Osteoblast (primary cell): Measurements from ENCODE around the gene TMEM134. TPM values are rescaled to one million over a fixed set of nuclear protein-coding genes. Genes with fewer than 3 reads are reported as not detected.
A peak's percentile ranks its signal among the peaks of the same experiment; 100 is the strongest.
"Not testable (repeated sequence)": the region's sequence is repeated elsewhere in the genome, so short reads cannot be mapped to it uniquely, and the experiment has no call there.

ENCODE experiments used
- DNase-seq: peaks from one replicate; pipeline ENCODE4 v3.0.0; 2011; ENCODE audit warnings: low spot score, mixed read lengths; ENCODE audit not compliant: insufficient read length; ENCODE audit errors: missing footprints
- H2AFZ ChIP-seq: 2 replicates; pipeline ENCODE4 v1.6.0; 2011; ENCODE audit warnings: mild to moderate bottlenecking, low read length
- H3K27ac ChIP-seq: 2 replicates; pipeline ENCODE4 v1.5.1; 2011; ENCODE audit warnings: mild to moderate bottlenecking, low read depth, low read length, moderate library complexity
- H3K27me3 ChIP-seq: 2 replicates; pipeline ENCODE4 v1.6.0; 2012; ENCODE audit warnings: mild to moderate bottlenecking, control low read depth, inconsistent platforms, low read length, moderate library complexity; ENCODE audit not compliant: insufficient read depth
- H3K36me3 ChIP-seq: 2 replicates; pipeline ENCODE4 v1.5.1; 2011; ENCODE audit warnings: mild to moderate bottlenecking, low read length, control low read depth, moderate library complexity; ENCODE audit not compliant: insufficient read depth
- H3K4me1 ChIP-seq: 2 replicates; pipeline ENCODE4 v1.5.1; 2011; ENCODE audit warnings: mild to moderate bottlenecking, low read length, control low read depth, moderate library complexity; ENCODE audit not compliant: insufficient read depth
- H3K4me2 ChIP-seq: 2 replicates; pipeline ENCODE4 v1.6.0; 2011; ENCODE audit warnings: mild to moderate bottlenecking, low read length; ENCODE audit not compliant: insufficient read depth
- H3K4me3 ChIP-seq: fragments of 200-600 bp; sonication (generic); 3 replicates; pipeline ENCODE4 v1.5.1; 2012; ENCODE audit warnings: mild to moderate bottlenecking, low read length, inconsistent platforms; ENCODE audit not compliant: insufficient read depth
- H3K79me2 ChIP-seq: 2 replicates; pipeline ENCODE4 v1.6.0; 2012; ENCODE audit warnings: mild to moderate bottlenecking, low read length, control low read depth, inconsistent platforms; ENCODE audit not compliant: insufficient read depth
- H3K9me3 ChIP-seq: 2 replicates; pipeline ENCODE4 v1.5.1; 2011; ENCODE audit warnings: low read depth, low read length, control low read depth
- H4K20me1 ChIP-seq: 2 replicates; pipeline ENCODE4 v1.6.0; 2012; ENCODE audit warnings: mild to moderate bottlenecking, low read length, control low read depth; ENCODE audit not compliant: insufficient read depth
- total RNA-seq: library from RNA; depleted of rRNA; stranded (reverse); fragments of >200 nt; gene quantifications from 2 replicates; pipeline ENCODE4 v1.2.3, GENCODE V29; 2012
- TF ChIP-seq, protein P1 (sequence below): IDR thresholded peaks from 2 replicates; pipeline ENCODE4 v1.5.1; 2011; ENCODE audit warnings: mild to moderate bottlenecking, low read depth, low read length, moderate library complexity; ENCODE audit errors: extremely low read depth

Gene TMEM134
- total RNA-seq, 1 donor = 29.3 TPM

DNA sequence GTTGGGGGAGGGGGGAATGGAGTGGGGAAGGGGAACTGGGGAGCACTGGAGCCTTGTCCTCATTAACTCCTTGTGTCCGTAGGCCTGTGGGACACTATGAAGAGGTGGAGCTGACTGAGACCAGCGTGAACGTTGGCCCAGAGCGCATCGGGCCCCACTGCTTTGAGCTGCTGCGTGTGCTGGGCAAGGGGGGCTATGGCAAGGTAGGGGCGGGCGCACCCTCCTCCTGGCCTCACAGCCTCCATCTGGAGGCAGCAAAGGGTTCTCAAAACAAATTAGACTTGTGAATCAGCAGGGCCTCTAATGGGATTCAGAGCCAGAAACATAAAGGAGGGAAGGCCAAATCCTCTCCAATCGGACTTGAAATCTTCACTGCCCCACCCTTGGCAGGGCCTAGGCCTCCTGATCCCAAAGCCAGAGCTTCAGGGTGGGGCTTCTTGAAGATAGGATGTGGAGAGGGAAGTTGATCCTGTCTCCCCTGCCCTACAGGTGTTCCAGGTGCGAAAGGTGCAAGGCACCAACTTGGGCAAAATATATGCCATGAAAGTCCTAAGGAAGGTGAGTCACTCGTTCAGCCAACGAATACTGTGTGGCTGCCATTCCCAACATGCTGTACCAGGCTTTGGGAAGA, 39.9 kb downstream of the TMEM134 start:
- DNase-seq = no peak
- peaks cover 34% of the 10 kb centered on the region for H3K36me3 ChIP-seq
- no peaks in the 10 kb centered on the region for H3K9me3 ChIP-seq
- H3K27ac ChIP-seq = peak overlapping the region; percentile 84
- TF ChIP-seq, protein P1, sequence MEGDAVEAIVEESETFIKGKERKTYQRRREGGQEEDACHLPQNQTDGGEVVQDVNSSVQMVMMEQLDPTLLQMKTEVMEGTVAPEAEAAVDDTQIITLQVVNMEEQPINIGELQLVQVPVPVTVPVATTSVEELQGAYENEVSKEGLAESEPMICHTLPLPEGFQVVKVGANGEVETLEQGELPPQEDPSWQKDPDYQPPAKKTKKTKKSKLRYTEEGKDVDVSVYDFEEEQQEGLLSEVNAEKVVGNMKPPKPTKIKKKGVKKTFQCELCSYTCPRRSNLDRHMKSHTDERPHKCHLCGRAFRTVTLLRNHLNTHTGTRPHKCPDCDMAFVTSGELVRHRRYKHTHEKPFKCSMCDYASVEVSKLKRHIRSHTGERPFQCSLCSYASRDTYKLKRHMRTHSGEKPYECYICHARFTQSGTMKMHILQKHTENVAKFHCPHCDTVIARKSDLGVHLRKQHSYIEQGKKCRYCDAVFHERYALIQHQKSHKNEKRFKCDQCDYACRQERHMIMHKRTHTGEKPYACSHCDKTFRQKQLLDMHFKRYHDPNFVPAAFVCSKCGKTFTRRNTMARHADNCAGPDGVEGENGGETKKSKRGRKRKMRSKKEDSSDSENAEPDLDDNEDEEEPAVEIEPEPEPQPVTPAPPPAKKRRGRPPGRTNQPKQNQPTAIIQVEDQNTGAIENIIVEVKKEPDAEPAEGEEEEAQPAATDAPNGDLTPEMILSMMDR = no peak
- H3K27me3 ChIP-seq = no peaks in the 10 kb centered on the region
- peaks cover 25% of the 10 kb centered on the region for H3K79me2 ChIP-seq
- H3K4me3 ChIP-seq = peak overlapping the region; percentile 79
- H4K20me1 ChIP-seq = no peaks in the 10 kb centered on the region
- H2AFZ ChIP-seq = no peak overlapping the region
- H3K4me2 ChIP-seq = peak overlapping the region; percentile 87
- H3K4me1 ChIP-seq = peaks cover 12% of the 10 kb centered on the region

DNA sequence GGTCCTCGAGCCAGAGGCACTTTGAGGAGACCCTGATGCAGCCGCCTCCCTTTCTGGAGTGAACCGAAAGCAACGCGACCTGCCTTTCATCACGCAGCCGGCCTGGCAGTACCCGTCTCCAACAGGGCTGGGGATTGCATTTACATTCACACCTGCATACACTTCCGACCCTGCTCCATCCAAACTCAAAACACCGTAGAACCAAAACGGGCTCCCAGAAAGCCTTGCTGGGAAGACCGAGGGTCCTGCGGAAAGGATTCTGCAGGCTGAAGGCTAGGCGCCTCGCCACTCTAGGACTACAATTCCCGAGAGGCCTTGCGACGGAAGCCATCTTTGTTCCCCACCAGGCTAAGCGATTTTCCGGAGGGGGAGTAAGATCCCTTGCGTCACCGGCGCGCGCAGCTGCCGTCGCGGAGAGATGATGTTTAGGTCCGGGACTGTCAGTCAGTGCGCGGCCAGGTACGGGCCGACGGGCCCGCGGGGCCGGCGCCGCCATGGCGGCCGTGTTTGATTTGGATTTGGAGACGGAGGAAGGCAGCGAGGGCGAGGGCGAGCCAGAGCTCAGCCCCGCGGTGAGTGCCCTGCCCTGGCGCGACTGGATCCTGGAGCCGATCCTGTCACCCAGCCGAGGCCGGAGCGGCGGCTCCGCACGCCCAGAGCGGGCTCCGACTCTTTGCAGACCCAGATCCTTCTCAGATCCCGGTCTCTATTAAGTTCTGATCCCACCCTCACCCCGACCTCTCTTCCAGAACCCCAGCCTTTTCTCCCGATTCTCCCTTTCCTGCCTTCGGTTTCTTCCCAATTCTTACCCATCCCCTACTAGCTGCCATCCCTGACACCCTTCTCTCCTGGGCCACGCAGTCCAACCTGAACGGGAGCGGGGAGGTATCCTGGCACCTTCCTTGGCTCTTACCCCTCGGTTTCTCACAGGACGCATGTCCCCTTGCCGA, 40.7 kb downstream of the TMEM134 start, which contains the start of gene RPS6KB2:
TSS of gene RPS6KB2 (plus strand) at position 443 of the 950 bp plus-strand sequence. CDS start at position 495, 52 bp downstream.
- H4K20me1 ChIP-seq = no peaks in the 10 kb centered on the region
- no peaks in the 10 kb centered on the region for H3K9me3 ChIP-seq
- TF ChIP-seq, protein P1 = no peak
- H3K4me2 ChIP-seq = peak within 1 kb of the TSS; percentile 87
- DNase-seq = peak; percentile 100
- peaks cover 12% of the 10 kb centered on the region for H3K4me1 ChIP-seq
- H3K4me3 ChIP-seq = peak within 1 kb of the TSS; percentile 79
- peak within 1 kb of the TSS; percentile 90 for H2AFZ ChIP-seq
- H3K79me2 ChIP-seq = peaks cover 25% of the 10 kb centered on the region
- H3K36me3 ChIP-seq = peaks cover 31% of the 10 kb centered on the region
- H3K27me3 ChIP-seq = no peaks in the 10 kb centered on the region
- H3K27ac ChIP-seq = peak within 1 kb of the TSS; percentile 84

DNA sequence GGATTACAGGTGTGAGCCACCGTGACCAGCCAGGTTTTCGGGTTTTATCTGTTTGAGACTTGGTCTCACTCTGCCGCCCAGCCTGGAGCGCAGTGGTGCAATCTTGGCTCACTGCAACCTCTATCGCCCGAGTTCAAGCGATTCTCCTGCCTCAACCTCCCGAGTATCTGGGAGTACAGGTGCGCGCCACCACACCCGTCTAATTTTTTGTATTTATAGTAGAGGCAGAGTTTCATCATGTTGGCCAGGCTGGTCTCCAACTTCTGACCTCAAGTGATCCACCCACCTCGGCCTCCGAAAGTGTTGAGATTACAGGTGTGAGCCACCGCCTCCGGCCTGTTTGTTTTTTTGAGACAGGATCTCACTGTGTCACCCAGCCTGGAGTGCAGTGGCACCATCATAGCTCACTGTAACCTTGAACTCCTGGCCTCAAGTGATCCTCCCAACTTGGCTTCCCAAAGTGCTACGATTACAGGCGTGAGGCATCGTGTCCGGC, 41.6 kb downstream of the TMEM134 start:
- Histone ChIP-seq H2AFZ (peak overlapping the region; percentile 90), H3K36me3 (peaks cover 23% of the 10 kb centered on the region), H3K4me3 (peak overlapping the region; percentile 79), H3K4me1 (peaks cover 12% of the 10 kb centered on the region), H3K4me2 (peak overlapping the region; percentile 87), H3K79me2 (peaks cover 25% of the 10 kb centered on the region), H3K27ac (peak overlapping the region; percentile 84)
- not testable (repeated sequence) for H3K9me3 ChIP-seq, H3K27me3 ChIP-seq, DNase-seq, H4K20me1 ChIP-seq

DNA sequence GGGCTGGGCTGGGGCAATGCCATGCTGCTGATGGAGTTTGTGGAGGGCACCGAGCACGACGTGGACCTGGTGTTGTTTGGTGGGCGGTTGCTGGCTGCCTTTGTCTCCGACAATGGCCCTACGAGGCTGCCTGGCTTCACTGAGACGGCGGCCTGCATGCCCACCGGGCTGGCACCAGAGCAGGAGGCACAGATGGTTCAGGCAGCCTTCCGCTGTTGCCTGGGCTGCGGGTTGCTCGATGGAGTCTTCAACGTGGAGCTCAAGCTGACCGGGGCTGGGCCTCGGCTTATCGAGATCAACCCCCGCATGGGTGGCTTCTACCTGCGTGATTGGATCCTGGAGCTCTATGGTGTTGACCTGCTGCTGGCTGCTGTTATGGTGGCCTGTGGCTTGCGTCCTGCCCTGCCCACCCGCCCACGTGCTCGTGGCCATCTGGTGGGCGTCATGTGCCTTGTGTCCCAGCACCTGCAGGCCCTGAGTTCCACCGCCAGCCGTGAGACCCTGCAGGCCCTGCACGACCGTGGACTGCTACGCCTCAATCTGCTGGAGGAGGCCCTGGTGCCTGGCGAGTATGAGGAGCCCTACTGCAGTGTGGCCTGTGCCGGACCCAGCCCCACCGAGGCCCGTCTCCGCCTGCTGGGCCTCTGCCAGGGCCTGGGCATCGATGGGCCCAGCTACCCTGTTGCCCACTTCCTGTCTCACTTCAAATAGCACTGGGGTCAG, 45.0 kb downstream of the TMEM134 start:
- no peaks in the 10 kb centered on the region for H4K20me1 ChIP-seq
- no peaks in the 10 kb centered on the region for H3K9me3 ChIP-seq
- peaks cover 8% of the 10 kb centered on the region for H3K79me2 ChIP-seq
- H3K27me3 ChIP-seq = no peaks in the 10 kb centered on the region
- DNase-seq = no peak
- no peak overlapping the region for H3K27ac ChIP-seq
- no peak overlapping the region for H2AFZ ChIP-seq
- H3K4me2 ChIP-seq = no peak overlapping the region
- H3K4me3 ChIP-seq = no peak overlapping the region
- no peaks in the 10 kb centered on the region for H3K36me3 ChIP-seq
- H3K4me1 ChIP-seq = peaks cover 7% of the 10 kb centered on the region
- TF ChIP-seq, protein P1 = no peak
